H9 (cell line): Measurements from ENCODE around the gene ZNF483. TPM values are rescaled to one million over a fixed set of nuclear protein-coding genes. Genes with fewer than 3 reads are reported as not detected.

Experiments
- DNase-seq: peaks from one replicate; pipeline ENCODE4 v3.0.0-alpha.2; 2017
- H2AFZ ChIP-seq: one replicate; pipeline ENCODE4 v1.6.1; 2013; ENCODE audit warnings: mild to moderate bottlenecking, low read length, control low read depth, moderate library complexity
- H2AK5ac ChIP-seq: 2 replicates; pipeline ENCODE4 v1.6.1; 2013; ENCODE audit warnings: low read length, control low read depth, mixed read lengths; ENCODE audit not compliant: insufficient read length
- H2BK120ac ChIP-seq: one replicate; pipeline ENCODE4 v1.6.1; 2013; ENCODE audit warnings: low read depth, mild to moderate bottlenecking, low read length, control low read depth, inconsistent platforms; ENCODE audit not compliant: poor library complexity, severe bottlenecking
- H2BK12ac ChIP-seq: 2 replicates; pipeline ENCODE4 v1.6.1; 2013; ENCODE audit warnings: low read length, control low read depth, mixed read lengths, low read depth; ENCODE audit not compliant: insufficient read length
- H2BK15ac ChIP-seq: 2 replicates; pipeline ENCODE4 v1.6.1; 2013; ENCODE audit warnings: low read depth, low read length, control low read depth
- H2BK20ac ChIP-seq: one replicate; pipeline ENCODE4 v1.6.1; 2013; ENCODE audit warnings: low read depth, mild to moderate bottlenecking, low read length, control low read depth, inconsistent platforms; ENCODE audit not compliant: poor library complexity, severe bottlenecking
- H2BK5ac ChIP-seq: 2 replicates; pipeline ENCODE4 v1.6.1; 2013; ENCODE audit warnings: low read length, control low read depth, mixed read lengths; ENCODE audit not compliant: insufficient read length
- H3K14ac ChIP-seq: 2 replicates; pipeline ENCODE4 v1.6.1; 2013; ENCODE audit warnings: low read length, control low read depth; ENCODE audit not compliant: insufficient read depth
- H3K18ac ChIP-seq: 2 replicates; pipeline ENCODE4 v1.6.1; 2013; ENCODE audit warnings: low read depth, mild to moderate bottlenecking, mixed read lengths, low read length, control low read depth; ENCODE audit not compliant: insufficient read length
- H3K23ac ChIP-seq: 2 replicates; pipeline ENCODE4 v1.6.1; 2013; ENCODE audit warnings: low read length, control low read depth, mixed read lengths, low read depth; ENCODE audit not compliant: insufficient read length
- H3K23me2 ChIP-seq: 2 replicates; pipeline ENCODE4 v1.6.1; 2013; ENCODE audit warnings: low read depth, mild to moderate bottlenecking, mixed read lengths, low read length, control low read depth; ENCODE audit not compliant: insufficient read length, poor library complexity, severe bottlenecking
- H3K27ac ChIP-seq: 2 replicates; pipeline ENCODE4 v1.5.1; 2013; ENCODE audit warnings: low read length, control low read depth, mixed read lengths, low read depth; ENCODE audit not compliant: insufficient read length
- H3K27me3 ChIP-seq: 2 replicates; pipeline ENCODE4 v1.6.1; 2013; ENCODE audit warnings: low read length, control low read depth, inconsistent platforms; ENCODE audit not compliant: insufficient read depth
- H3K4ac ChIP-seq: 2 replicates; pipeline ENCODE4 v1.6.1; 2013; ENCODE audit warnings: low read depth, mild to moderate bottlenecking, control low read depth, inconsistent platforms, low read length, moderate library complexity
- H3K4me1 ChIP-seq: 2 replicates; pipeline ENCODE4 v1.6.1; 2013; ENCODE audit warnings: low read length, control low read depth, inconsistent platforms; ENCODE audit not compliant: insufficient read depth
- H3K4me2 ChIP-seq: 2 replicates; pipeline ENCODE4 v1.6.1; 2013; ENCODE audit warnings: low read length, control low read depth, mixed read lengths; ENCODE audit not compliant: insufficient read length, insufficient read depth
- H3K56ac ChIP-seq: 2 replicates; pipeline ENCODE4 v1.6.1; 2013; ENCODE audit warnings: low read depth, mild to moderate bottlenecking, mixed read lengths, low read length, control low read depth; ENCODE audit not compliant: insufficient read length
- H3K79me1 ChIP-seq: 2 replicates; pipeline ENCODE4 v1.6.1; 2013; ENCODE audit warnings: low read depth, mild to moderate bottlenecking, moderate library complexity, low read length, control low read depth, inconsistent platforms; ENCODE audit not compliant: insufficient read depth, poor library complexity, severe bottlenecking
- H3K79me2 ChIP-seq: 2 replicates; pipeline ENCODE4 v1.6.1; 2013; ENCODE audit warnings: low read length, control low read depth, inconsistent platforms; ENCODE audit not compliant: insufficient read depth
- H3K9ac ChIP-seq: 2 replicates; pipeline ENCODE4 v1.6.1; 2013; ENCODE audit warnings: low read length, control low read depth, mixed read lengths; ENCODE audit not compliant: insufficient read length; ENCODE audit errors: extremely low read depth
- H3K9me3 ChIP-seq: one replicate; pipeline ENCODE4 v1.6.1; 2013; ENCODE audit warnings: low read depth, low read length, inconsistent platforms; ENCODE audit not compliant: control insufficient read depth
- H3T11ph ChIP-seq: one replicate; pipeline ENCODE4 v1.6.1; 2013; ENCODE audit warnings: mild to moderate bottlenecking, low read length, control low read depth, inconsistent platforms
- H4K20me1 ChIP-seq: one replicate; pipeline ENCODE4 v1.6.1; 2013; ENCODE audit not compliant: control insufficient read depth, insufficient read length, insufficient read depth
- H4K5ac ChIP-seq: 2 replicates; pipeline ENCODE4 v1.6.1; 2013; ENCODE audit warnings: low read depth, mild to moderate bottlenecking, mixed read lengths, low read length, control low read depth; ENCODE audit not compliant: insufficient read length
- H4K8ac ChIP-seq: replicated peaks from 2 replicates; pipeline ENCODE4 v1.6.1; 2013; ENCODE audit warnings: low read length, control low read depth, mixed read lengths, low read depth; ENCODE audit not compliant: insufficient read length
- H4K91ac ChIP-seq: 2 replicates; pipeline ENCODE4 v1.6.1; 2013; ENCODE audit warnings: low read depth, mild to moderate bottlenecking, moderate library complexity, mixed read lengths, low read length, control low read depth; ENCODE audit not compliant: insufficient read length
- H3K27ac Mint-ChIP-seq, 3 experiments: 2 replicates in 2 of 3; 3 replicates in 1 of 3; pipeline ENCODE4 v1.8.0; 2020 to 2021; ENCODE audit warnings: mixed read lengths in 3 of 3, mild to moderate bottlenecking in 1 of 3, moderate library complexity in 1 of 3
- H3K27me3 Mint-ChIP-seq: 2 replicates; pipeline ENCODE4 v1.8.0; 2021; ENCODE audit warnings: low read depth, mild to moderate bottlenecking, moderate library complexity, mixed read lengths
- H3K36me3 Mint-ChIP-seq, 3 experiments: 2 replicates in 2 of 3; 3 replicates in 1 of 3; pipeline ENCODE4 v1.8.0; 2020 to 2021; ENCODE audit warnings: low read depth in 3 of 3, mixed read lengths in 3 of 3; ENCODE audit not compliant: insufficient read depth in 1 of 3
- H3K4me1 Mint-ChIP-seq, 2 experiments: 2 replicates each; pipeline ENCODE4 v1.8.0; 2020; ENCODE audit warnings: mixed read lengths in 2 of 2
- H3K4me3 Mint-ChIP-seq, 2 experiments: 2 replicates in 1 of 2; 3 replicates in 1 of 2; pipeline ENCODE4 v1.8.0; 2020 to 2021; ENCODE audit warnings: mild to moderate bottlenecking in 2 of 2, mixed read lengths in 2 of 2, moderate library complexity in 1 of 2
- H3K9me3 Mint-ChIP-seq, 2 experiments: 2 replicates in 1 of 2; 3 replicates in 1 of 2; pipeline ENCODE4 v1.8.0; 2020; ENCODE audit warnings: mild to moderate bottlenecking in 2 of 2, mixed read lengths in 2 of 2, moderate library complexity in 1 of 2
- total RNA-seq: library from RNA; stranded (reverse); gene quantifications from 2 replicates; pipeline ENCODE4 v1.2.1, GENCODE V29; 2021
- TF ChIP-seq, protein P1 (sequence below): fragments of 200-600 bp; sonication (generic); conservative IDR thresholded peaks from 3 replicates; pipeline ENCODE4 v1.8.0; 2021; ENCODE audit warnings: antibody characterized with exemption, mild to moderate bottlenecking

The ZNF483 gene
- total RNA-seq, 1 experiment from 2014 or later = 48.1 TPM

DNA sequence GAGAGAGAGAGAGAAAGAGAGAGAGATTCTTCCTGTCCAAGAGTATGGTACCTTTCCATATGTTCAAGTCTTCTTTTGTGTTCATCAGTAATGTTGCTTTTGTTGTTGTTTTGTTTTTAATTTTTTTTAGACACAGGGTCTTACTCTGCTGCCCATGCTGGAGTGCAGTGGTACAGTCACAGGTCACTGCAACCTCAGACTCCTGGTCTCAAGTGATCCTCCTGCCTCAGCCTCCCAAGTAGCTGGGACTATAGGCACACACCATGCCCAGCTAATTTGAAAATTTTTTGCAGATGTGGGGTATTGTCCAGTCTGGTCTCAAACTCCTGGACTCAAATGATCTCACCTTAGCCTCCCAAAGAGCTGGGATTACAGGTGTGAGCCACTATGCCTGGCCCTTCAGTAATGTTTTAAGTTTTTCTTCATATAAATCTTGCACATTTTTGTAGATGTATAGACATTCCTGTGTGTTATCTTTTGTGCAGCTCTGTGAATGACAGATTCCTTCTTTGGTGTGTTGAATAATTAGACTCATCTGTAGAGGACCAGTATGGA, 36.3 kb downstream of the ZNF483 start:
- Histone ChIP-seq H3K27me3 (no peaks in the 10 kb centered on the region), H2AK5ac (no peak overlapping the region), H3K56ac (no peak overlapping the region), H4K8ac (no peak overlapping the region), H2BK5ac (no peak overlapping the region), H4K91ac (no peak overlapping the region), H3K9ac (no peak overlapping the region), H4K5ac (no peak overlapping the region), H3T11ph (no peak overlapping the region), H3K79me1 (no peaks in the 10 kb centered on the region), H3K4me2 (no peak overlapping the region), H2AFZ (no peak overlapping the region), H3K9me3 (no peaks in the 10 kb centered on the region), H3K27ac (no peak overlapping the region), H2BK20ac (no peak overlapping the region), H3K14ac (no peak overlapping the region), H3K23ac (no peak overlapping the region), H2BK12ac (no peak overlapping the region), H3K4ac (no peak overlapping the region), H3K79me2 (no peaks in the 10 kb centered on the region), H4K20me1 (no peaks in the 10 kb centered on the region), H3K4me1 (no peaks in the 10 kb centered on the region), H2BK15ac (no peak overlapping the region), H3K23me2 (no peaks in the 10 kb centered on the region), H2BK120ac (no peak overlapping the region), H3K18ac (no peak overlapping the region)
- Mint-ChIP-seq H3K4me1 (no peaks in the 10 kb centered on the region), H3K27ac (peak overlapping the region in 1 of 3 experiments; percentile 35; a peak in 1 of 7 replicates), H3K36me3 (peaks cover 37 to 58% (median 48%) of the 10 kb centered on the region in 3 experiments), H3K9me3 (peaks cover 13 to 20% of the 10 kb centered on the region in 2 experiments), H3K4me3 (no peak overlapping the region), H3K27me3 (no peaks in the 10 kb centered on the region)
- no peak for DNase-seq
- TF ChIP-seq, protein P1, sequence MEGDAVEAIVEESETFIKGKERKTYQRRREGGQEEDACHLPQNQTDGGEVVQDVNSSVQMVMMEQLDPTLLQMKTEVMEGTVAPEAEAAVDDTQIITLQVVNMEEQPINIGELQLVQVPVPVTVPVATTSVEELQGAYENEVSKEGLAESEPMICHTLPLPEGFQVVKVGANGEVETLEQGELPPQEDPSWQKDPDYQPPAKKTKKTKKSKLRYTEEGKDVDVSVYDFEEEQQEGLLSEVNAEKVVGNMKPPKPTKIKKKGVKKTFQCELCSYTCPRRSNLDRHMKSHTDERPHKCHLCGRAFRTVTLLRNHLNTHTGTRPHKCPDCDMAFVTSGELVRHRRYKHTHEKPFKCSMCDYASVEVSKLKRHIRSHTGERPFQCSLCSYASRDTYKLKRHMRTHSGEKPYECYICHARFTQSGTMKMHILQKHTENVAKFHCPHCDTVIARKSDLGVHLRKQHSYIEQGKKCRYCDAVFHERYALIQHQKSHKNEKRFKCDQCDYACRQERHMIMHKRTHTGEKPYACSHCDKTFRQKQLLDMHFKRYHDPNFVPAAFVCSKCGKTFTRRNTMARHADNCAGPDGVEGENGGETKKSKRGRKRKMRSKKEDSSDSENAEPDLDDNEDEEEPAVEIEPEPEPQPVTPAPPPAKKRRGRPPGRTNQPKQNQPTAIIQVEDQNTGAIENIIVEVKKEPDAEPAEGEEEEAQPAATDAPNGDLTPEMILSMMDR = no peak
